Activated T-cell treated with anti-CD3 and anti-CD28 coated beads, Interleukin-2, amount 50 U/mL, for 1 hour (primary cell): ENCODE results near the gene BMERB1.
"Not testable (repeated sequence)": the region's sequence is repeated elsewhere in the genome, so short reads cannot be mapped to it uniquely, and the experiment has no call there.

ENCODE experiments used
- DNase-seq: peaks from one replicate; pipeline ENCODE4 v3.0.0-alpha.2; 2020

BMERB1 gene

GRCh38 chr16:15526097-15526496 lies 91.7 kb downstream of the BMERB1 start:
- DNase-seq, result no peak

GRCh38 chr16:15526731-15527130 lies 92.3 kb downstream of the BMERB1 start:
- DNase-seq, result no peak

- DNase-seq, result no peak
Observed at GRCh38 chr16:15529673-15530072, 95.3 kb downstream of the BMERB1 start.

GRCh38 chr16:15530085-15530484 lies 95.7 kb downstream of the BMERB1 start:
- no peak for DNase-seq

GRCh38 chr16:15532825-15533224 lies 98.4 kb downstream of the BMERB1 start:
- DNase-seq, result no peak

GRCh38 chr16:15533386-15533785 lies 99.0 kb downstream of the BMERB1 start:
- DNase-seq, result no peak

GRCh38 chr16:15535772-15536171 lies 101.4 kb downstream of the BMERB1 start:
- no peak for DNase-seq

GRCh38 chr16:15536843-15537242 lies 102.5 kb downstream of the BMERB1 start:
- DNase-seq, result no peak

GRCh38 chr16:15538507-15538906 lies 104.1 kb downstream of the BMERB1 start:
- no peak for DNase-seq

GRCh38 chr16:15539197-15539596 lies 104.8 kb downstream of the BMERB1 start:
- no peak for DNase-seq

- no peak for DNase-seq
Observed at GRCh38 chr16:15542261-15542660, 107.9 kb downstream of the BMERB1 start.

- DNase-seq, result no peak
Observed at GRCh38 chr16:15542734-15543347, 108.5 kb downstream of the BMERB1 start.

GRCh38 chr16:15544405-15544804 lies 110.0 kb downstream of the BMERB1 start:
- no peak for DNase-seq

GRCh38 chr16:15545544-15545943 lies 111.2 kb downstream of the BMERB1 start:
- DNase-seq, result no peak

GRCh38 chr16:15547072-15547767 lies 112.8 kb downstream of the BMERB1 start:
- not testable (repeated sequence) for DNase-seq

- DNase-seq, result no peak
Observed at GRCh38 chr16:15547768-15548096, 113.3 kb downstream of the BMERB1 start.

- DNase-seq, result no peak
Observed at GRCh38 chr16:15548482-15548891, 114.1 kb downstream of the BMERB1 start.

- no peak for DNase-seq
Observed at GRCh38 chr16:15552507-15552906, 118.1 kb downstream of the BMERB1 start.

- DNase-seq, result no peak
Observed at GRCh38 chr16:15553313-15554088, 119.1 kb downstream of the BMERB1 start.

- no peak for DNase-seq
Observed at GRCh38 chr16:15556130-15556529, 121.7 kb downstream of the BMERB1 start.

- no peak for DNase-seq
Observed at GRCh38 chr16:15557258-15557657, 122.9 kb downstream of the BMERB1 start.

GRCh38 chr16:15559176-15559575 lies 124.8 kb downstream of the BMERB1 start:
- no peak for DNase-seq

GRCh38 chr16:15564604-15565339 lies 130.4 kb downstream of the BMERB1 start:
- no peak for DNase-seq
